Endothelial cell of umbilical vein (primary cell): Measurements from ENCODE around the gene ADARB2. TPM values are rescaled to one million over a fixed set of nuclear protein-coding genes. Genes with fewer than 3 reads are reported as not detected.

Source experiments
- BruUV-seq: library from RNA; stranded (reverse); fragments of 400-500 nt; replicated peaks from 2 replicates; lab custom pipeline; 2021; lab: Mats Ljungman, UMichigan
- CTCF ChIA-PET: fragments of 300-600, 350-600 bp; sonication (Branson Sonifier 250); formaldehyde crosslinking; loops from one replicate; lab custom pipeline; 2021; ENCODE audit warnings: antibody characterized with exemption, inconsistent platforms; lab: Charles Lee
- POLR2A ChIA-PET: fragments of 300-600, 350-600 bp; sonication (Branson Sonifier 250); formaldehyde crosslinking; loops from one replicate; lab custom pipeline; 2021; ENCODE audit warnings: antibody characterized with exemption, inconsistent platforms; lab: Charles Lee
- DNase-seq: peaks from one replicate; pipeline ENCODE4 v3.0.0-alpha.2; 2011; ENCODE audit warnings: low read depth, low spot score
- FAIRE-seq: peaks from 2 replicates; lab custom pipeline; 2011; peaks lifted over from hg19 to GRCh38; lab: Jason Lieb, UNC
- H2AFZ ChIP-seq: 2 replicates; pipeline ENCODE4 v1.6.0; 2012; ENCODE audit warnings: low read depth, low read length, control low read depth, inconsistent platforms
- H3K27ac ChIP-seq: 2 replicates; pipeline ENCODE4 v1.5.1; 2011; ENCODE audit warnings: low read depth, mild to moderate bottlenecking, control low read depth, low read length, moderate library complexity; ENCODE audit not compliant: insufficient read depth
- H3K27me3 ChIP-seq, 2 experiments: 2 replicates each; pipeline versions ENCODE4 v1.6.0 to v1.6.1; 2011; ENCODE audit warnings: low read length in 2 of 2, mixed read lengths in 1 of 2; ENCODE audit not compliant: control insufficient read depth in 2 of 2, insufficient read depth in 2 of 2
- H3K36me3 ChIP-seq, 2 experiments: 2 replicates in 1 of 2; 3 replicates in 1 of 2; pipeline ENCODE4 v1.5.1; 2011; ENCODE audit warnings: low read length in 2 of 2, mild to moderate bottlenecking in 1 of 2, moderate library complexity in 1 of 2; ENCODE audit not compliant: control insufficient read depth in 2 of 2, insufficient read depth in 2 of 2; ENCODE audit errors: extremely low read depth in 1 of 2
- H3K4me1 ChIP-seq: 3 replicates; pipeline ENCODE4 v1.5.1; 2011; ENCODE audit warnings: mild to moderate bottlenecking, low read length; ENCODE audit not compliant: control insufficient read depth, insufficient read depth; ENCODE audit errors: extremely low read depth
- H3K4me2 ChIP-seq: 2 replicates; pipeline ENCODE4 v1.6.1; 2011; ENCODE audit warnings: low read length, control low read depth, mixed read lengths; ENCODE audit not compliant: insufficient read depth
- H3K4me3 ChIP-seq, 3 experiments: fragments of 200-600 bp in 1 of 3; sonication (generic), shearing (Covaris generic) in 1 of 3; replicated peaks in 1 of 3; 2 replicates each; pipeline ENCODE4 v1.5.1; 2011 to 2016; ENCODE audit warnings: control low read depth in 3 of 3, low read length in 3 of 3, mild to moderate bottlenecking in 2 of 3, inconsistent platforms in 1 of 3, low read depth in 1 of 3, moderate library complexity in 1 of 3; ENCODE audit not compliant: insufficient read depth in 1 of 3
- H3K79me2 ChIP-seq: 2 replicates; pipeline ENCODE4 v1.6.0; 2012; ENCODE audit warnings: low read length, inconsistent platforms; ENCODE audit not compliant: control insufficient read depth, insufficient read depth
- H3K9ac ChIP-seq: replicated peaks from 2 replicates; pipeline ENCODE3; 2011; ENCODE audit warnings: low read length, control low read depth; ENCODE audit not compliant: insufficient read depth; ENCODE audit errors: extremely low read depth
- H3K9me1 ChIP-seq: replicated peaks from 3 replicates; pipeline ENCODE4 v1.6.0; 2011; ENCODE audit warnings: mild to moderate bottlenecking, low read length; ENCODE audit not compliant: control insufficient read depth, insufficient read depth; ENCODE audit errors: extremely low read depth
- H3K9me3 ChIP-seq: replicated peaks from 2 replicates; pipeline ENCODE4 v1.5.1; 2012; ENCODE audit warnings: low read length, inconsistent platforms; ENCODE audit not compliant: control insufficient read depth, insufficient read depth
- H4K20me1 ChIP-seq: replicated peaks from 2 replicates; pipeline ENCODE3; 2011; ENCODE audit warnings: mild to moderate bottlenecking, low read length; ENCODE audit not compliant: control insufficient read depth, insufficient read depth; ENCODE audit errors: extremely low read depth
- EZH2 ChIP-seq: IDR thresholded peaks from 2 replicates; pipeline ENCODE4 v1.6.1; 2012; ENCODE audit warnings: borderline replicate concordance, low read depth, mild to moderate bottlenecking, moderate library complexity, low read length, inconsistent platforms; ENCODE audit not compliant: severe bottlenecking
- FOS ChIP-seq: IDR thresholded peaks from 2 replicates; pipeline ENCODE4 v1.6.1; 2011; ENCODE audit warnings: mild to moderate bottlenecking, low read length, moderate library complexity, borderline replicate concordance; ENCODE audit not compliant: insufficient read depth
- GATA2 ChIP-seq: IDR thresholded peaks from 2 replicates; pipeline ENCODE4 v1.7.0; 2011; ENCODE audit warnings: low read depth, mild to moderate bottlenecking, moderate library complexity, mixed read lengths, low read length; ENCODE audit not compliant: insufficient read length, insufficient read depth
- JUN ChIP-seq: IDR thresholded peaks from 2 replicates; pipeline ENCODE4 v1.6.1; 2011; ENCODE audit warnings: borderline replicate concordance, low read depth; ENCODE audit not compliant: insufficient read length, insufficient read depth
- MYC ChIP-seq: IDR thresholded peaks from one replicate; pipeline ENCODE4 v1.6.1; 2011; ENCODE audit warnings: mild to moderate bottlenecking, low read depth, low read length
- POLR2A ChIP-seq: IDR thresholded peaks from 2 replicates; pipeline ENCODE4 v1.6.1; 2012; ENCODE audit warnings: low read depth, mild to moderate bottlenecking, control low read depth, low read length
- POLR2AphosphoS5 ChIP-seq: IDR thresholded peaks from 2 replicates; pipeline ENCODE4 v1.6.1; 2012; ENCODE audit warnings: low read depth, mild to moderate bottlenecking, control low read depth, low read length, moderate library complexity; ENCODE audit not compliant: insufficient read depth
- dilution Hi-C: fragments of 300-500 bp; cut with MboI; formaldehyde crosslinking; loops from one replicate; pipeline ENCODE4 v1.15.0; 2019; ENCODE audit warnings: low sequenced_read_pairs; ENCODE audit not compliant: extremely low pct_ligation_motif_present
- intact Hi-C: fragments of 100-400 bp; cut with micrococcal nuclease; formaldehyde crosslinking; loops from one replicate; pipeline ENCODE4 v1.10.0; 2022
- polyA plus RNA-seq, 4 experiments: library from polyadenylated mRNA; depleted of rRNA in 3 of 4; stranded (reverse) in 3 of 4; unstranded in 1 of 4; fragments of >200 nt; gene quantifications; 2 replicates each; pipeline versions ENCODE4 v1.2.1 to v1.2.3, GENCODE V29; 2011 to 2012; ENCODE audit warnings: missing spikeins in 1 of 4
- total RNA-seq: library from RNA; stranded (reverse); gene quantifications from 2 replicates; pipeline ENCODE4 v1.2.3, GENCODE V29; 2021
- TF ChIP-seq, protein P1 (sequence below): IDR thresholded peaks from 2 replicates; pipeline ENCODE4 v1.6.1; 2011; ENCODE audit not compliant: insufficient read depth, insufficient read length
- TF ChIP-seq, protein P2 (sequence below), 2 donors: IDR thresholded peaks; 1 replicate in 1 of 2; 2 replicates in 1 of 2; pipeline ENCODE4 v1.5.1; 2011; ENCODE audit warnings: low read length in 2 of 2, mild to moderate bottlenecking in 2 of 2, moderate library complexity in 2 of 2, control low read depth in 1 of 2, inconsistent platforms in 1 of 2, low read depth in 1 of 2; ENCODE audit not compliant: insufficient read depth in 1 of 2; ENCODE audit errors: extremely low read depth in 1 of 2

The ADARB2 gene
- total and polyA plus RNA-seq, 2 donors (not counting 3 experiments of a cell fraction or from before 2014, with no cell fraction given), result not detected

DNA sequence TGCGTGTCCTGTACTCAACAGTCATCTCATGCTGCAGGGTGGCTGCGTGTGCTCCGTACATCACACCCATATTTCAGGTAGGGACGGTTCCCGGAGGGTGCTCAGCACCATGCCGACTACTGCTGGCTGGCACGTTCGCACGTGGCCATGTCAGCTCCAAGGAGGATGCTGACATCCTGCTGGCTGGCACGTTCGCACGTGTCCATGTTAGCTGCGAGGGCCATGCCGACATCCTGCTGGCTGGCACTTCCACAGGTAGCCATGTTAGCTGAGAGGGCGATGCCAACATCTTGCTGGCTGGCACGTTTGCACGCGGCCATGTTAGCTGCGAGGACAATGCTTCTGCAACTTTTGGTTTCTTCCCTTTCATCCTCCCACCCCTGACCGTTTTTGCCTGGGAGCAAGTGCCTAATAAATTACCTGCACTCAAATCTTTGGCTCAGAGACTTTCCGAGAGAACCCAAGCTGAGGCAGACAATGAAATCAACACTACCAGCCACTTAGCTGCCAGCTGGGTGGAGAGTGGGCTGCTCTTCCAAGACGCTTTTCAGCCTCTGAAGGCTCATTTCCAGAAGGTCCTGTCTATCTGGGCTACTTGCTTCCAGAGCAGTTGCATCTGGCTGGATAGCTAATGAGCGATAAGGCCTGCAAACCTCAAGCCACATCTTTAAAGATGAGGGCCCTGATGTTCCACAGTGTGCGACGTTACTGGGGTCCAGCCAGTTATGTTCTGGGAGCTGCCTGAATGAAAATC lies 576.6 kb downstream of the ADARB2 start:
- no peaks in the 10 kb centered on the region for H3K27me3 ChIP-seq
- no peak overlapping the region for H3K9ac ChIP-seq
- POLR2A ChIA-PET, result no interaction called here
- dilution Hi-C loops, result no loop called here
- no peaks in the 10 kb centered on the region for H3K9me3 ChIP-seq
- no peaks in the 10 kb centered on the region for H3K79me2 ChIP-seq
- TF ChIP-seq POLR2A, result no peak
- TF ChIP-seq JUN, result no peak
- no peak for TF ChIP-seq MYC
- TF ChIP-seq, protein P1, sequence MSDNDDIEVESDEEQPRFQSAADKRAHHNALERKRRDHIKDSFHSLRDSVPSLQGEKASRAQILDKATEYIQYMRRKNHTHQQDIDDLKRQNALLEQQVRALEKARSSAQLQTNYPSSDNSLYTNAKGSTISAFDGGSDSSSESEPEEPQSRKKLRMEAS, result no peak
- TF ChIP-seq POLR2AphosphoS5, result no peak
- TF ChIP-seq, protein P2, sequence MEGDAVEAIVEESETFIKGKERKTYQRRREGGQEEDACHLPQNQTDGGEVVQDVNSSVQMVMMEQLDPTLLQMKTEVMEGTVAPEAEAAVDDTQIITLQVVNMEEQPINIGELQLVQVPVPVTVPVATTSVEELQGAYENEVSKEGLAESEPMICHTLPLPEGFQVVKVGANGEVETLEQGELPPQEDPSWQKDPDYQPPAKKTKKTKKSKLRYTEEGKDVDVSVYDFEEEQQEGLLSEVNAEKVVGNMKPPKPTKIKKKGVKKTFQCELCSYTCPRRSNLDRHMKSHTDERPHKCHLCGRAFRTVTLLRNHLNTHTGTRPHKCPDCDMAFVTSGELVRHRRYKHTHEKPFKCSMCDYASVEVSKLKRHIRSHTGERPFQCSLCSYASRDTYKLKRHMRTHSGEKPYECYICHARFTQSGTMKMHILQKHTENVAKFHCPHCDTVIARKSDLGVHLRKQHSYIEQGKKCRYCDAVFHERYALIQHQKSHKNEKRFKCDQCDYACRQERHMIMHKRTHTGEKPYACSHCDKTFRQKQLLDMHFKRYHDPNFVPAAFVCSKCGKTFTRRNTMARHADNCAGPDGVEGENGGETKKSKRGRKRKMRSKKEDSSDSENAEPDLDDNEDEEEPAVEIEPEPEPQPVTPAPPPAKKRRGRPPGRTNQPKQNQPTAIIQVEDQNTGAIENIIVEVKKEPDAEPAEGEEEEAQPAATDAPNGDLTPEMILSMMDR (IDR thresholded peaks at IDR 0.05; ENCODE audit: extremely low read depth in 1 of 2, insufficient read depth in 1 of 2, low read depth in 1 of 2, low read length in 2 of 2), result no peak
- no peak for TF ChIP-seq GATA2
- TF ChIP-seq EZH2, result no peak
- no peak for TF ChIP-seq FOS
- H3K27ac ChIP-seq, result no peak overlapping the region
- CTCF ChIA-PET, result no interaction called here
- no peaks in the 10 kb centered on the region for H3K36me3 ChIP-seq
- no peak overlapping the region for H3K4me2 ChIP-seq
- no peaks in the 10 kb centered on the region for H3K9me1 ChIP-seq
- intact Hi-C loops, result no loop called here
- no TSS peak for BruUV-seq
- DNase-seq, result no peak
- no peaks in the 10 kb centered on the region for H3K4me1 ChIP-seq
- no peak overlapping the region for H3K4me3 ChIP-seq
- FAIRE-seq, result no peak
- no peak overlapping the region for H2AFZ ChIP-seq
- no peaks in the 10 kb centered on the region for H4K20me1 ChIP-seq
